Measurements from ENCODE around the gene OR2F1.

The OR2F1 gene

DNA sequence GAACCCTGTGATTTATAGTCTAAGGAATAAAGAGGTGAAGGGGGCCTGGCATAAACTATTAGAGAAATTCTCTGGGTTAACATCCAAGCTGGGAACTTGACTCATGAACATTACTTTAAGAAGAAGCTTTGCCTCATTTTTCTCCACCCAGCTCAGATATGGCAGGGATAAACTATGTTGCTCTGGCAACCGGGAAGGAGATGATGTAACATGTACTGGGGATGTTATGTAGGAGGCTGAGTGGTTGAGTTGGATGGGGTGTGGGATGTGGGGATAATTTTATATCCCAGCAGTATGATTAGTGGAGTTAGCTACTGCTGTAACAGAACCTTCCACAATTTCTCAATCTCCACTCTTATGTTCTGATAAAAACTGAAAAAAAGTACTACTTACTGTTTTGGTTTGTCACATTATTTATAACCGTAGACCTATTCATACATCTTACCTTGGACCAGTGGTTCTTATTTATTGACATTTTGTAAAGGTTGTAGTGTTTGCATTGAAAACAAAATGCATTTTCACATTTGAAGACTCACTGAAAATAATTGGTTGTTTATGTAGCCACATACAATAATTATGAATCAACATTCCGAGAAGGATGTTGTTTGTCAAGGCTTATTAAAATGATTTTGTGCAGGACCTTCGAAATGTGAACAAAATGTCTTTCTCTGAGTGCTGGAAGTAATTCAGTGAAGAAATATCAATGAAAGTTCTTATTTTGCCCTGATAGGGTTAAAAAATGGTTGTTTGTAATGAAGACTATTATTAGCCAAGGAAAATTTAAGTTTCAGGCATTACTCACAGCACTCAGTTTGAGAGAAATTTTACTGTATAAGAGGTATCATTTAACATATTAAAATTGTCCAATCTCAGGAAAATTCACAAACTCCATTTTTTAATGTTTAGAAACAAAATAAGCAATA is 18.3 kb upstream of the OR2F1 start:
- Mint-ChIP-seq H3K36me3 (ENCODE audit: low read depth) (no peaks in the 10 kb centered on the region), H3K27me3 (peaks cover 11% of the 10 kb centered on the region), H3K27ac (no peak overlapping the region), H3K4me1 (ENCODE audit: low read depth) (no peaks in the 10 kb centered on the region), H3K9me3 (peaks cover 6% of the 10 kb centered on the region), H3K4me3 (no peak overlapping the region)

DNA sequence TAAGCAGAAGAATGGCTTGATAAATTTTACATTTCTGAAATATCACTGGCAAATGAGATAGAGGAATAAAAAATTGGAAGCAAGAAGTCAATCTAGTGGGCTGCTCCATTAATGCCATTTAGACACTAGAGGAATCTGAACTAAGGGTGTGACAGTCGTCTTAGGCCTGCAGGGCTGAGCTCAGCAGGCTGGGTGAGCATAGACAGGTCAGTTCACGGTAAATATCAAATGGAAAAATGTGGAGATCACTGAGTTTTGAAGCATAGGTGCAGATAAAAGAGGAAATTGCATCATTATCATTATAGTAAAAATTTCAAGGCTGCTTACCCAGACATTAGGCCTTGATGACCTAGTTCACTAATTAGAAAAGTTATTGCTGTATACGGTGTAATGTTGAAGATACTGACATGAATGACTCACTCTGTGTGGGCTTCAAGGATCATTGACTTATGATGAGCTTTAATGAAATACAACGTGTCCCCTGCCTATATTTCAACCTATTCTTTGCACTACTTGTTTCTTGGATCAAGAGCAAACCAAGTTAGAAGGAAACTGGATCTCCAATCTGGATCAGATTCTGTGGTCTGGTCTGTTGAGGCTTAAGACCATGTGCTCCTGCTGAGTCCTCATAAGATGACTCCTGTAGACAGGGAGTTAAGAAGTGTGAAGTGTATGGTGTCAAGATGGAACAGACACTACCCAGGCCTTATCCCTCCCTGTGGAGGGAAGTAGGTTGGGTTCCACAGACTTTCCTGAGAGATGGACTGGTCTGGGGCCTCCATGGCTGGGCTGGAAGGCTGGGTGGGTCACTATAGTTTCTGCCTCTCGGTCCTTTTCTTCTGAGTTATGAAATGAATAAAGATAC is 16.0 kb upstream of the OR2F1 start:
- Mint-ChIP-seq H3K4me3 (no peak overlapping the region), H3K4me1 (ENCODE audit: low read depth) (no peaks in the 10 kb centered on the region), H3K27ac (no peak overlapping the region), H3K9me3 (no peaks in the 10 kb centered on the region), H3K36me3 (ENCODE audit: low read depth) (no peaks in the 10 kb centered on the region), H3K27me3 (peaks cover 10% of the 10 kb centered on the region)

DNA sequence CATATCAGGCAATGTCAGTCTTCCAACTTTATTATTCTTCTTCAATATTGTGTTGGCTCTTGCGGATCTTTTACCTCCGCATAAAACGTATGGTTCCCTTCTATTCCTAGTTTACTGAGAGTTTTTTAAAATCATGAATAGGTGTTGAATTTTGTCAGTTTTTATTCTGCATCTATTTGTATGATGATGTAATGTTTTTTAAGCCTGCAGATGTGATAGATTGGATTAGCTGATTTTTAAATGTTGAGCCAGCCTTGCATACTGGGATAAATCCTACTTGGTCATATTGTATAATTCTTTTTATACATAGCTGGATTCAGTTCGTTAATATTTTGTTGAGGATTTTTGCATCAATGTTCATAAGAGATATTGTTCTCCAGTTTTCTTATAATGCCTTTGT is 9.2 kb upstream of the OR2F1 start:
- no peak overlapping the region for H3K4me3 Mint-ChIP-seq
- no peaks in the 10 kb centered on the region for H3K4me1 Mint-ChIP-seq (ENCODE audit: low read depth)
- no peaks in the 10 kb centered on the region for H3K36me3 Mint-ChIP-seq (ENCODE audit: low read depth)
- no peak overlapping the region for H3K27ac Mint-ChIP-seq
- peaks cover 5% of the 10 kb centered on the region for H3K9me3 Mint-ChIP-seq
- peaks cover 31% of the 10 kb centered on the region for H3K27me3 Mint-ChIP-seq

DNA sequence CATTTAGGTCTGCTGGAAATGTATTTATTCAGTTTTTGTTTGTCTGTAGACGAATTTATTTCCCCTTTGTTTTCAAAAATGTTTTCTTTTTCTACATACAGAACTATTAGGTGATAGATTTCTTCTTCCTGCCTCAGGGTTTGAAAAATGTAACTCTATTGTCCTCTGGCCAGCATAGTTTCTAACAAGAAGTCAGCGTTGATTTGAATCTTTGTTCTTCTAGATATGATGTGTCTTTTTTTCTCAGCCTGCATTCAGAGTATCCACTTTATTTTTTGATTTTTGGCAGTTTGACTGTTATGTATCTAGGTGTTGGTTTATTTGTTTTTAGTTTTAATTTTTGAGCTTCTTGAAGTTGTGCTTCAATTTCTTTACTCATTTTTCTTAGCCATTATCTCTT is 7.5 kb upstream of the OR2F1 start:
- Mint-ChIP-seq H3K4me1 (ENCODE audit: low read depth) (no peaks in the 10 kb centered on the region), H3K27ac (no peak overlapping the region), H3K36me3 (ENCODE audit: low read depth) (no peaks in the 10 kb centered on the region), H3K27me3 (peaks cover 31% of the 10 kb centered on the region), H3K9me3 (peaks cover 5% of the 10 kb centered on the region), H3K4me3 (no peak overlapping the region)

DNA sequence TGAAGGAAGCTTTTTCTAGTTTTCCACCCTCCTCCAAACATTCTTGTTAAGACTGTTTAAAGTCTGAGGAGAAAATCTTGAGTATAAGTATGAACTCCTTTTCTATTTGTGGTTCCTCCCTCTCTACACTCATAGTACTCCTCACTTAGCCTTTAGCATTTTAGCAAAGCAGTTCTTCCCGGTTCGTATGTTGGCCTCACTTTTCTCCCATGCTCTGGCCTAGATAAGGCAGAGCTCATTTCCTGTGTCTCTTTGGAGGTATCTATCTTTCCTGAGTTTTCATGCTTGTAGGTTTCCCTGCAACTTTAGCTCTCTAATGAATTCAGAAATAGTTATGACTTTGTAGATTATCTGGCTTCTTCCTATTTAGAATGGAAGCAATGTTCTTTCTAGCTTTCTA is 5.9 kb upstream of the OR2F1 start:
- peaks cover 5% of the 10 kb centered on the region for H3K9me3 Mint-ChIP-seq
- no peak overlapping the region for H3K4me3 Mint-ChIP-seq
- H3K36me3 Mint-ChIP-seq (ENCODE audit: low read depth), result no peaks in the 10 kb centered on the region
- H3K27me3 Mint-ChIP-seq, result peaks cover 35% of the 10 kb centered on the region
- H3K4me1 Mint-ChIP-seq (ENCODE audit: low read depth), result no peaks in the 10 kb centered on the region
- no peak overlapping the region for H3K27ac Mint-ChIP-seq

DNA sequence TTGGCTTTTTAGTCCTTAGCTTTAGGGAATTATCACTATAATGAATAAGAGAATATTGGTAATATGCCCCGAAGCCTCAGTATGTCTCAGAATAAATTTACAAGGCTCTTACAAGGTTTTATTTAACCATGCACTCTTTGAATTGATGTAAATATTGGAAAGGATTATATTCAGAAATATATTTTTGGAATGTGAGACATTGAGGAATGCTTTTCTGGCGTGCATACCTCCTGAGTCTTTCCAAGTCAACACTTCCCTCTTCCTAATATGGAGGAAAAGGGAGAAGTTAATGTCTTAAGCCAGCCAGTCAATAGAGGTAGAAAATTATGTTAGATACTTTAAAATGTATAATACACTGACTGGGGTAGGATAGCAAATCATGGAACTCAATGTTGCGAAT is 1.2 kb upstream of the OR2F1 start:
- Mint-ChIP-seq H3K4me3 (no peak overlapping the region), H3K9me3 (no peaks in the 10 kb centered on the region), H3K27ac (no peak overlapping the region), H3K27me3 (peaks cover 41% of the 10 kb centered on the region), H3K4me1 (ENCODE audit: low read depth) (no peaks in the 10 kb centered on the region), H3K36me3 (ENCODE audit: low read depth) (no peaks in the 10 kb centered on the region)

DNA sequence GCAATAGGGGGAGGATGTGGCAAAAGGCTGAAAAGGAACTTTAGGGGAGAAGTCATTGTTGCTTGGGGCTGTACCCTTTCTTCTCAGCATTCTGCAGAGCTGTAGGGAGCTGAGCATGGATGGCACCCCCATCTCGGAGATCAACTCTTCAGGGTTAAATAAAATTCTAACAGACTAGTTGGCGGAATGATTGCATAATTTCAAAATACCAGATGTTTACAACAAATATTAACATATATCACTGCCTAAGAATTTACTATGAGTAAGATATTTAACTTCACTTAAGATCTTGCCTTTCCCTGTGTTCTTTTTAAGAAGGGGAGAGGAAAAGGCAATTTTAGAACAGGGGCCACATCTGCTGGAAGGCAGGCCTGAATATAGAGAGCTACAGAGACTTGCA is 509 bp upstream of the OR2F1 start:
- Mint-ChIP-seq H3K36me3 (ENCODE audit: low read depth) (no peaks in the 10 kb centered on the region), H3K27me3 (peaks cover 39% of the 10 kb centered on the region)

DNA sequence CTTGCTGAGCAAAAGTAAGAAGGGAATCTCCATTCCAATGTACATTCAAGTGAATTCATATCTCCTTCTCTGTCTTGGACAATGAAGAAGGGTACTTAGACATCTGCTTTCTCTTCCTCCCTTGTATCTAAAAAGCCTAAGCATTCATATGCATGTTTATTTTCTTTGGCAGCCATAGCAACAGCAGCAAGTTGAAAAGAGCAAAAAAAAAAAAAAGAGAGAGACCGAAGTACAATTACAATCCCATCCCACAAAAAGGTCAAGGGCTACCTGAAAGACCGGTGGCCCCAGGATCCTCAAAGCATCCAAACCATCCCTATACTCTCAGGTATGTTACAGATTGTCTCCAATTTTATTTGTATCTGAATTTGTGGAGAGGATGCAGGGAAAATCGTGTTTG is 4.1 kb downstream of the OR2F1 start:
- H3K4me1 Mint-ChIP-seq (ENCODE audit: low read depth), result no peaks in the 10 kb centered on the region
- no peak overlapping the region for H3K27ac Mint-ChIP-seq
- H3K4me3 Mint-ChIP-seq, result no peak overlapping the region
- peaks cover 35% of the 10 kb centered on the region for H3K27me3 Mint-ChIP-seq
- no peaks in the 10 kb centered on the region for H3K36me3 Mint-ChIP-seq (ENCODE audit: low read depth)
- H3K9me3 Mint-ChIP-seq, result no peaks in the 10 kb centered on the region

More for the DNA sequence above, 509 bp upstream of the OR2F1 start:
- H3K4me1 Mint-ChIP-seq (ENCODE audit: low read depth), result no peaks in the 10 kb centered on the region
- no peak overlapping the region for H3K27ac Mint-ChIP-seq
- no peaks in the 10 kb centered on the region for H3K9me3 Mint-ChIP-seq
- no peak overlapping the region for H3K4me3 Mint-ChIP-seq

DNA sequence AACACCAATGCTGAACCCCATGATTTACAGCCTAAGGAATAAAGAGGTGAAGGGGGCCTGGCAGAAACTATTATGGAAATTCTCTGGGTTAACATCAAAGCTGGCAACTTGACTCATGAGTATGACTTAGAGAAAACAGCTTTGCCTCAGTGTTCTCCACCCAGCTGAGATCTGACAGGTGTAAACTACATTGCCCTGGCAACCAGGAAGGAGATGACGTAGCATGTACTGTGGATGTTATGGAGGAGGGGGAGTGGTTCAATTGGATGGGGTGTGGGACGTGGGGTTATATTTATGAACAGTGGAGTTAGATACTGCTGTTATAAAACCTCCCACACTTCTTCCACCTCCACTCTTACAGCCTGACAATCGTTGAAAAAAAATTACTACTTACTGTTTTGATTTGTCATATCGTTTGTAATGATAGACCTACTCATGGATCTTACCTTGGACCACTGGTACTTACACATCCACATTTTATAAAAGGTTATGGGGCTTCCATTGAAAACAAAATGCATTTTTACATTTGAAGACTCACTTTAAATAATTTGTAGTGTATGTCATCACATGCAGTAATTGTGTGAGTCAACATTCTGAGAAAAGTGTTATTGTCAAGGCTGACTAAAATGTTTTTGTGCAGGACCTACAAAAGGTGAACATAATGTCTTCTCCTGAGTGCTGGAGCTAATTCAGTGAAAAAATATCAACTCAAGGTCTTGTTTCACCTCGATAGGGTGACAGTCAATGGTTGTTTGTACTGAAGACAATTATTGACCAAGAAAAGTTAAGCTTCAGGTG is 6.4 kb downstream of the OR2F1 start:
- no peak overlapping the region for H3K27ac Mint-ChIP-seq
- H3K36me3 Mint-ChIP-seq (ENCODE audit: low read depth), result no peaks in the 10 kb centered on the region
- no peaks in the 10 kb centered on the region for H3K4me1 Mint-ChIP-seq (ENCODE audit: low read depth)
- H3K9me3 Mint-ChIP-seq, result no peaks in the 10 kb centered on the region
- no peak overlapping the region for H3K4me3 Mint-ChIP-seq
- H3K27me3 Mint-ChIP-seq, result peaks cover 30% of the 10 kb centered on the region

DNA sequence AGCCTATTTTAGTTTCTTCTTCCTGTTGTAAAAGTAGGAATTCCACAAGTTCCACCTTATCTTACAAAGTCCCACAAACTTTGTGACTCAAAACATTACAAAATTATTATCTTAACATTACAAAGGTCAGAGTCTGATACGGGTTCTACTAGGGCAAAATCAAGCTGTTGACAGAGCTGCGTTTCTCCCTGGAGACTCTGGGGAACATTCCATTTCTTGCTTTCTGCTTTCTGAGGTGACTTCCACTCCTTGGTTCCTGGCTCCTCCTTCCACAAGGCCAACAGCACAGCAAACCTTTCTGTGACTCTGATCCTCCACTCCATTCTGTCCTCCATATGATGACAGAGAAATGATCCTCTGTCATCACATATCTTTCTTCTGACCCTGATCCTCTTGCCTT is 10.6 kb downstream of the OR2F1 start:
- H3K27ac Mint-ChIP-seq, result no peak overlapping the region
- H3K9me3 Mint-ChIP-seq, result no peaks in the 10 kb centered on the region
- H3K36me3 Mint-ChIP-seq (ENCODE audit: low read depth), result no peaks in the 10 kb centered on the region
- peaks cover 9% of the 10 kb centered on the region for H3K27me3 Mint-ChIP-seq
- H3K4me1 Mint-ChIP-seq (ENCODE audit: low read depth), result no peaks in the 10 kb centered on the region
- no peak overlapping the region for H3K4me3 Mint-ChIP-seq

DNA sequence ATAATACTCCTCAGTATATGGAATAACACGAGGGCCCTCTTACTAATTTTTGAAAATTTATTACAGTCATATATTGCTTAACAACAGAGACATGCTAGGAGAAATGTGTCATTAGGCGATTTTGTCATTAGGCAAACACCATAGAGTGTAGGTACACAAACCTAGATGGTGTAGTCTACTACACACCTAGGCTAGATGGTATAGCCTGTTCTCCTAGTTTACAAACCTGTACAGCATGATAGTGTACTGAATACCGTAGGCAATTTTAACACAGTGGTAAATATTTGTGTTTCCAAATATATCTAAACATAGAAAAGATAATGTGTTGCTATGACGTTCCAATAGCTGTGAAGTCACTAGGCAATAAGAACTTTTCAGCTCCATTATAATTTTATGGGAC is 12.8 kb downstream of the OR2F1 start:
- Mint-ChIP-seq H3K4me1 (ENCODE audit: low read depth) (no peaks in the 10 kb centered on the region), H3K9me3 (no peaks in the 10 kb centered on the region), H3K27me3 (peaks cover 6% of the 10 kb centered on the region), H3K27ac (no peak overlapping the region), H3K36me3 (ENCODE audit: low read depth) (no peaks in the 10 kb centered on the region), H3K4me3 (no peak overlapping the region)

DNA sequence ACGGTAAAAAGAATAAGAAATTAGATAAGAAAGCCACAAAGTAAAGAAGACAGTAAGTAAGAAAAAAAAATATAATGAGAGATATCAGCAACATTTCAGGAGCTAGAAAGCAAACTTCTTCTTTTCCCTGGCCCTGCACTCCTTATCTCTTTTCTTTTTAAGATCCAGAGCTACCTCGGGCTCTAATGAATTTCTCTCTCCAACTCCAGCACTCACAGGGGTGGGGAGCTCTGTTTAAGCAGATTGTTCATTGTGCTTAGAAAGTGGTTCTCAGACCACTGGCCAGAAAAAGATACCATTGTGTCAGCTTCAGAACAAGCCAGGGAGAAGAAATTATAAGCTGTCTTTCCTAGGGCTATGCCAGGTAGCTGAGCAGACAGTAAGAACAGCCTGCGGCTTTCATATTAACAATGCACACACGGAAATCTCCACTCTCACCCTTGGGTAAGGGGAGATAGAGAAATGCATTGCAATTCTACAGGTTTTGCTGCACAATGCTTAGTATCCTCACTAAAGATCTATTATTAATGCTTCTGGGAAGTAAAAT is 19.3 kb downstream of the OR2F1 start:
- no peaks in the 10 kb centered on the region for H3K4me1 Mint-ChIP-seq (ENCODE audit: low read depth)

DNA sequence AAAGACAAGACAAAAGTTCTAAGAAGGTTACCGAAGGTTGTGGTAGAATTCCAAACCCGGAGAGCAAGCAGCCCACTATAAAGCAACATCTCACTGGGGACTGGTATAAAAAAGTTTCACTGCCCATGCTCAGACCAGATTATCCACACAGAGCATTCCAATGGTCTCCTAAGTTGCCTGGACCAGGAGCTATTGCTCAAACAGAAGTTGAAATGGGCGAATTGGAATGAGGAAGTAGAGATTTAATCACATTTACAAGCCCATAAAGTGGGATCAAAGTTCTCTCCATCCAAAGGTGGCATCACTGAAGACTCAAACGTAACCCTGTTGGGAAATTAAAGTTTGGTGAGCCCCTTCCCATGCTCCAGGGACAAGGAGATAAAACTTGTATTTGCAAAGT is 19.8 kb downstream of the OR2F1 start:
- no peaks in the 10 kb centered on the region for H3K9me3 Mint-ChIP-seq
- H3K4me1 Mint-ChIP-seq (ENCODE audit: low read depth), result no peaks in the 10 kb centered on the region
- no peaks in the 10 kb centered on the region for H3K36me3 Mint-ChIP-seq (ENCODE audit: low read depth)
- no peak overlapping the region for H3K27ac Mint-ChIP-seq
- peaks cover 9% of the 10 kb centered on the region for H3K27me3 Mint-ChIP-seq
- H3K4me3 Mint-ChIP-seq, result no peak overlapping the region

More for the DNA sequence above, 19.3 kb downstream of the OR2F1 start:
- Mint-ChIP-seq H3K36me3 (ENCODE audit: low read depth) (no peaks in the 10 kb centered on the region), H3K27ac (no peak overlapping the region), H3K27me3 (peaks cover 9% of the 10 kb centered on the region), H3K9me3 (no peaks in the 10 kb centered on the region), H3K4me3 (no peak overlapping the region)

DNA sequence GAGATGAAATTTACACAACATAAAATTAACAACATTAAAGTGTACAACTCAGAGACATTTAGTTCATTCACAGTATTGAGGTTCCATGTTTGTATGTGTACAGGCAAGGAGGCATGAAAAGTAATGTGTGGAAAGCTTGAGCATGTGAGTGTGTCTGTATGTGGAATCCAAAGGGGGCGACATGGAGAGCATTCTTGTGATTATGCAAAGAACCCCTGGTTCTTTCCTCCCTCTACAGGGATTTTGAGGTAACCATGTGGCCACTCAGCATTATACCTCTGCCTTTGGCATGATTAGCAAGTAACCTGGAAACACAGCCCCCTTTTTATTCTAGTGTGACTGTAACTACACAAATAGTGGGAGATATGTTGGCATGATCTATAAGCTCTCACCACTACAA is 21.0 kb downstream of the OR2F1 start:
- H3K27ac Mint-ChIP-seq, result no peak overlapping the region
- H3K27me3 Mint-ChIP-seq, result peaks cover 9% of the 10 kb centered on the region
- H3K4me1 Mint-ChIP-seq (ENCODE audit: low read depth), result no peaks in the 10 kb centered on the region
- H3K9me3 Mint-ChIP-seq, result no peaks in the 10 kb centered on the region
- H3K36me3 Mint-ChIP-seq (ENCODE audit: low read depth), result no peaks in the 10 kb centered on the region
- H3K4me3 Mint-ChIP-seq, result no peak overlapping the region
